Nephron progenitor cell (in vitro differentiated cells): ENCODE data around the gene BHLHE23.
"Not testable (repeated sequence)": the region's sequence is repeated elsewhere in the genome, so short reads cannot be mapped to it uniquely, and the experiment has no call there.

Experiments
- DNase-seq: peaks from one replicate; pipeline ENCODE4 v3.0.0; 2021
- H3K27ac Mint-ChIP-seq: 2 replicates; pipeline ENCODE4 v1.8.0; 2021; ENCODE audit warnings: mild to moderate bottlenecking, moderate library complexity, mixed read lengths
- H3K27me3 Mint-ChIP-seq: 2 replicates; pipeline ENCODE4 v1.8.0; 2021; ENCODE audit warnings: mild to moderate bottlenecking, low read depth, mixed read lengths; ENCODE audit not compliant: poor library complexity
- H3K36me3 Mint-ChIP-seq: 2 replicates; pipeline ENCODE4 v1.8.0; 2021; ENCODE audit warnings: low read depth, mixed read lengths
- H3K4me1 Mint-ChIP-seq: 2 replicates; pipeline ENCODE4 v1.8.0; 2021; ENCODE audit warnings: mixed read lengths
- H3K4me3 Mint-ChIP-seq: 2 replicates; pipeline ENCODE4 v1.8.0; 2021; ENCODE audit warnings: mild to moderate bottlenecking, moderate library complexity, mixed read lengths
- H3K9me3 Mint-ChIP-seq: 2 replicates; pipeline ENCODE4 v1.8.0; 2021; ENCODE audit warnings: mild to moderate bottlenecking, moderate library complexity, mixed read lengths
- TF ChIP-seq, protein P1 (sequence below): fragments of 200-600 bp; sonication (generic); IDR thresholded peaks from 2 replicates; pipeline ENCODE4 v1.5.0; 2021; ENCODE audit warnings: antibody characterized with exemption

Gene BHLHE23

GRCh38 chr20:62962891-62963613 lies 43.7 kb downstream of the BHLHE23 start:
- DNase-seq = no peak
- peaks cover 4% of the 10 kb centered on the region for H3K27me3 Mint-ChIP-seq
- H3K9me3 Mint-ChIP-seq = no peaks in the 10 kb centered on the region
- no peaks in the 10 kb centered on the region for H3K36me3 Mint-ChIP-seq
- no peak overlapping the region for H3K4me3 Mint-ChIP-seq
- peaks cover 5% of the 10 kb centered on the region for H3K4me1 Mint-ChIP-seq
- TF ChIP-seq, protein P1, sequence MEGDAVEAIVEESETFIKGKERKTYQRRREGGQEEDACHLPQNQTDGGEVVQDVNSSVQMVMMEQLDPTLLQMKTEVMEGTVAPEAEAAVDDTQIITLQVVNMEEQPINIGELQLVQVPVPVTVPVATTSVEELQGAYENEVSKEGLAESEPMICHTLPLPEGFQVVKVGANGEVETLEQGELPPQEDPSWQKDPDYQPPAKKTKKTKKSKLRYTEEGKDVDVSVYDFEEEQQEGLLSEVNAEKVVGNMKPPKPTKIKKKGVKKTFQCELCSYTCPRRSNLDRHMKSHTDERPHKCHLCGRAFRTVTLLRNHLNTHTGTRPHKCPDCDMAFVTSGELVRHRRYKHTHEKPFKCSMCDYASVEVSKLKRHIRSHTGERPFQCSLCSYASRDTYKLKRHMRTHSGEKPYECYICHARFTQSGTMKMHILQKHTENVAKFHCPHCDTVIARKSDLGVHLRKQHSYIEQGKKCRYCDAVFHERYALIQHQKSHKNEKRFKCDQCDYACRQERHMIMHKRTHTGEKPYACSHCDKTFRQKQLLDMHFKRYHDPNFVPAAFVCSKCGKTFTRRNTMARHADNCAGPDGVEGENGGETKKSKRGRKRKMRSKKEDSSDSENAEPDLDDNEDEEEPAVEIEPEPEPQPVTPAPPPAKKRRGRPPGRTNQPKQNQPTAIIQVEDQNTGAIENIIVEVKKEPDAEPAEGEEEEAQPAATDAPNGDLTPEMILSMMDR = no peak
- H3K27ac Mint-ChIP-seq = no peak overlapping the region

DNA sequence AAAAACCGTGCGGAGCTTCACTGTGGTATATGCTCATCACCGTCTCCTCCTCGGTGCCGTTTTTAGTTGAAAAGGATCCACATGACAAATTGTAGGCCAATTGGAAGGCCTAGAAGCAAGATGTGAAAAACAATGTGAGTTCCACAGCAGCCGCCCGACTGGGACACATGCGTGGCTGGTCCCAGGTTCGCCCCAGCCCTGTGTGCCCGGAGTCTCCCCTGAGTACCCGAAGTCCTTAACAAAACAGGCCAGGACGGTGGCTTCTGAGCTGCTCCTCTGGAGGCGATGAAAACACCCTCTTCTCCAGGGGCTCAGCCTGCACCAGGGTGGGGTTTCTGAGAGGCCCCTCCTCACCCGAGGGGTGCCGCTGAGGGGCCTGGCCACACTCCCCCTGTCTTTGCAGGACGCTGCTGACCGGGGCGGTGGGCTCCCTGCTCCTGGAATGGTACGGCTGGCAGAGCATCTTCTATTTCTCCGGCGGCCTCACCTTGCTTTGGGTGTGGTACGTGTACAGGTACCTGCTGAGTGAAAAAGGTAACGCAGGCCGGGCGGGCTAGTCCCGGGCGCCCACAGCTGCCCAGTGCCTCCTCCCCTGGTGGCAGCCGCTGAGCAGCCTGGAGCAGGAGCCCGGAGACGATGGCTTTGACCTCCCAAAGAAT lies 44.4 kb downstream of the BHLHE23 start:
- DNase-seq = no peak
- H3K27ac Mint-ChIP-seq = no peak overlapping the region
- no peaks in the 10 kb centered on the region for H3K9me3 Mint-ChIP-seq
- no peak overlapping the region for H3K4me3 Mint-ChIP-seq
- TF ChIP-seq, protein P1 = no peak
- H3K27me3 Mint-ChIP-seq = peaks cover 4% of the 10 kb centered on the region
- peaks cover 5% of the 10 kb centered on the region for H3K4me1 Mint-ChIP-seq
- no peaks in the 10 kb centered on the region for H3K36me3 Mint-ChIP-seq

GRCh38 chr20:62961799-62962198 lies 45.0 kb downstream of the BHLHE23 start:
- Mint-ChIP-seq H3K36me3 (no peaks in the 10 kb centered on the region), H3K4me1 (peaks cover 5% of the 10 kb centered on the region), H3K27ac (no peak overlapping the region), H3K27me3 (peaks cover 4% of the 10 kb centered on the region), H3K4me3 (no peak overlapping the region), H3K9me3 (no peaks in the 10 kb centered on the region)
- TF ChIP-seq, protein P1 = no peak
- DNase-seq = no peak

DNA sequence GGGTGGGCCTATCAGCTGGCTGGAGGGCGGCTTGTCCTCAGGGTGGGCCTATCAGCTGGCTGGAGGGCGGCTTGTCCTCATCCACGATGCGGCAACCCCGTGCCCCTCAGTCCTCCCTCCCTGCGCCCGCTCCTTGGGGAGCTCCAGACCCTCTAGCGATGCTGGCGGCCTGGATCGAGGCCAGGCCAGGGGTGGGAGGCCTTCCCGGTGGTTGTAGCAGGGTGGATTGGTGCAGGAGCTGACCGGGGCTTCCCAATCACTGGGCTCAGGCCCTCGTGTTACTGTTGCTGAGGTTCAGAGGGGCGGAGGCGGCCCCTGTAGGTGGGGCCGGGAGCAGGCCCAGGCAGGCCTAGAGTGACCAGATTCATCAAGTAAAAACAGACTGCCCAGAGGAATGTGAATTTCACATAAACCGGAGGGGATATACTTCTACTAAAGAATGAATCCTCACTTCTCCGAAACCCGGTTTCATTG lies 45.4 kb downstream of the BHLHE23 start:
- DNase-seq = no peak
- H3K27ac Mint-ChIP-seq = no peak overlapping the region
- no peaks in the 10 kb centered on the region for H3K9me3 Mint-ChIP-seq
- peaks cover 7% of the 10 kb centered on the region for H3K4me1 Mint-ChIP-seq
- H3K4me3 Mint-ChIP-seq = no peak overlapping the region
- H3K36me3 Mint-ChIP-seq = no peaks in the 10 kb centered on the region
- peaks cover 4% of the 10 kb centered on the region for H3K27me3 Mint-ChIP-seq
- TF ChIP-seq, protein P1 = no peak

DNA sequence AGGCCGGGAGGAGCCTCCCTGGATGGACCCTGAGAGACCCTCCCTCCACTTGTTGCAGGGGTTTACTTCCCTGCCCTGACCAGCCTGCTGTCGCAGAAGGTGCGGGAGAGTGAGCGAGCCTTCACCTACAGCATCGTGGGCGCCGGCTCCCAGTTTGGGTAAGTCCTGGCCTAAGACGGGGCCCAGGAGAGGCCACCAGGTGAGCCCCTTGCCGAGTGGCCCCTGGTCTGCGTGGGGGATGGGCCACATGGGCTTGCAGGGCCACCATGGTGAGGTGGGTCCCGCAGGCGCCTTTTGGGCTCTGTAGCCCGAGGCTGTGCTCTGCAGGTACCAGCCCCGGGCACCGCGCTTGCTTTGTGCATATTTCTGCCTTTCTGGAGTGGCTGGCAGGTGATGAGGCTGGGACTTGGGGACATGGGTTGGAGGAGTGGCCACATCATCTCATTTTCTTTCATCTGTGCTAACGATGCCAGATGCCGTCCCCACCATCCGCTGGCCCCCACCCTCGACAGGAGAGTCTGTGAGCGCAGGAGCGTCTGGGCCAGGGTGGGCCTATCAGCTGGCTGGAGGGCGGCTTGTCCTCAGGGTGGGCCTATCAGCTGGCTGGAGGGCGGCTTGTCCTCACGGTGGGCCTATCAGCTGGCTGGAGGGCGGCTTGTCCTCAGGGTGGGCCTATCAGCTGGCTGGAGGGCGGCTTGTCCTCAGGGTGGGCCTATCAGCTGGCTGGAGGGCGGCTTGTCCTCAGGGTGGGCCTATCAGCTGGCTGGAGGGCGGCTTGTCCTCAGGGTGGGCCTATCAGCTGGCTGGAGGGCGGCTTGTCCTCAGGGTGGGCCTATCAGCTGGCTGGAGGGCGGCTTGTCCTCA lies 46.1 kb downstream of the BHLHE23 start:
- H3K4me1 Mint-ChIP-seq = peaks cover 11% of the 10 kb centered on the region
- DNase-seq, H3K4me3 Mint-ChIP-seq, H3K36me3 Mint-ChIP-seq, H3K9me3 Mint-ChIP-seq, H3K27ac Mint-ChIP-seq, H3K27me3 Mint-ChIP-seq: not testable (repeated sequence)

- no peak overlapping the region for H3K27ac Mint-ChIP-seq
- H3K36me3 Mint-ChIP-seq = no peaks in the 10 kb centered on the region
- no peaks in the 10 kb centered on the region for H3K9me3 Mint-ChIP-seq
- TF ChIP-seq, protein P1 = no peak
- peaks cover 2% of the 10 kb centered on the region for H3K27me3 Mint-ChIP-seq
- no peak for DNase-seq
- no peak overlapping the region for H3K4me3 Mint-ChIP-seq
- peaks cover 13% of the 10 kb centered on the region for H3K4me1 Mint-ChIP-seq
Measured at GRCh38 chr20:62959998-62960436, 46.7 kb downstream of the BHLHE23 start.
